Measurements from ENCODE around the gene KIAA1549.

The KIAA1549 gene

GRCh38 chr7:138869353-138869752 is 111.8 kb downstream of the KIAA1549 start:
- TF ChIP-seq, protein P1, sequence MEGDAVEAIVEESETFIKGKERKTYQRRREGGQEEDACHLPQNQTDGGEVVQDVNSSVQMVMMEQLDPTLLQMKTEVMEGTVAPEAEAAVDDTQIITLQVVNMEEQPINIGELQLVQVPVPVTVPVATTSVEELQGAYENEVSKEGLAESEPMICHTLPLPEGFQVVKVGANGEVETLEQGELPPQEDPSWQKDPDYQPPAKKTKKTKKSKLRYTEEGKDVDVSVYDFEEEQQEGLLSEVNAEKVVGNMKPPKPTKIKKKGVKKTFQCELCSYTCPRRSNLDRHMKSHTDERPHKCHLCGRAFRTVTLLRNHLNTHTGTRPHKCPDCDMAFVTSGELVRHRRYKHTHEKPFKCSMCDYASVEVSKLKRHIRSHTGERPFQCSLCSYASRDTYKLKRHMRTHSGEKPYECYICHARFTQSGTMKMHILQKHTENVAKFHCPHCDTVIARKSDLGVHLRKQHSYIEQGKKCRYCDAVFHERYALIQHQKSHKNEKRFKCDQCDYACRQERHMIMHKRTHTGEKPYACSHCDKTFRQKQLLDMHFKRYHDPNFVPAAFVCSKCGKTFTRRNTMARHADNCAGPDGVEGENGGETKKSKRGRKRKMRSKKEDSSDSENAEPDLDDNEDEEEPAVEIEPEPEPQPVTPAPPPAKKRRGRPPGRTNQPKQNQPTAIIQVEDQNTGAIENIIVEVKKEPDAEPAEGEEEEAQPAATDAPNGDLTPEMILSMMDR (IDR thresholded peaks at IDR 0.05; ENCODE audit: insufficient read depth, low read length, missing control alignments) = no peak
- CTCF ChIA-PET = no interaction called here
- POLR2A ChIA-PET = no interaction called here
- DNase-seq (ENCODE audit: low read depth, low spot score) = no peak
- H3K4me3 ChIP-seq (ENCODE audit: low read depth, low read length) = no peak overlapping the region

DNA sequence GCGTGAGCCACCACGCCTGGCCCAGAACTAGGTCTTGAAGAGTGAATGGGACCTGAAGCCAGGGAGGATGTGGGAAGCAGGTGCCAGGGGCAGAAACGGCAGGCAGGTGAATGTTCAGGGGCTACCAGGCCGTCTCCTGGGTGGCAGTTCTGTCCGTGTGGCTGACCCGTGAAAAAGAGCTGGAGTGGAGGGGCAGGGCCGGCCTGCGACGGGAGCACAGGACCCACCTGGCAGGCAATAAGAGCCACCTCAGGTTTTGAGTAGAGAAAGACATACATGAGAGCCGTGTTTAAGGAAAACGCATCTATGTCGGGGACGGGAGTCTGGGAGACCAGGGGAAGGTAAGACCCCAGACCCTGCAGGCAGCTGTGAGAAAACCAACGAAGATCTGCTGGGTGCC is 112.5 kb downstream of the KIAA1549 start:
- ChIA-PET CTCF (interaction anchor here (0.9 kb wide), 1 partner anchor 18 kb away, joined by 3 read pairs; no protein-coding TSS in a partner anchor), POLR2A (no interaction called here)
- TF ChIP-seq, protein P1 (IDR thresholded peaks at IDR 0.05; ENCODE audit: insufficient read depth, low read length, missing control alignments) = no peak
- no peak for DNase-seq (ENCODE audit: low read depth, low spot score)
- no peak overlapping the region for H3K4me3 ChIP-seq (ENCODE audit: low read depth, low read length)

- no peak for DNase-seq (ENCODE audit: low read depth, low spot score)
- CTCF ChIA-PET = interaction anchor here (0.9 kb wide), 1 partner anchor 19 kb away, joined by 3 read pairs; no protein-coding TSS in a partner anchor
- no peak overlapping the region for H3K4me3 ChIP-seq (ENCODE audit: low read depth, low read length)
- POLR2A ChIA-PET = no interaction called here
- TF ChIP-seq, protein P1 (IDR thresholded peaks at IDR 0.05; ENCODE audit: insufficient read depth, low read length, missing control alignments) = no peak
Measured at GRCh38 chr7:138867744-138868143, 113.4 kb downstream of the KIAA1549 start.

DNA sequence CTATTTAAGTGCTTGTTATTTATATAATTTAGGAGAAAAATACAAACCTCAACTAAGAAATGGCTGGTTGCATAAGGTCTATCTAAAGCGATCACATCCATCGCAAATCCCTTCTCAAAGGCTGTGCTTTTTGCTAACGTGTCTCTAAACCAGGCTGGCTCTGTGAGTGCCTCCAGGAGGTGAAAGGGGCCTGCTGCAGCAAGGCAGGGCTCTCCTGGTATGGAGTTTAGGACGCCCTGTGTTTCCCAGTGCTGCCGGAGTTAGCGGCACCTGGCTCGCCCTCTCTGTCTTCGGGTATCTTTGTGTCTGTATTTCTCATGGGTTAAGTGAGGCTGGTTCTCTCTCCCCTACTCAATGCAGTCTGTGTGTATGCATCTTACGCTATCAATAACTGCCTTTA is 114.8 kb downstream of the KIAA1549 start:
- CTCF ChIA-PET = interaction anchor here (1.2 kb wide), 1 partner anchor 20 kb away, joined by 4 read pairs; no protein-coding TSS in a partner anchor
- H3K4me3 ChIP-seq (ENCODE audit: low read depth, low read length) = no peak overlapping the region
- DNase-seq (ENCODE audit: low read depth, low spot score) = no peak
- TF ChIP-seq, protein P1 (IDR thresholded peaks at IDR 0.05; ENCODE audit: insufficient read depth, low read length, missing control alignments) = no peak
- POLR2A ChIA-PET = no interaction called here

DNA sequence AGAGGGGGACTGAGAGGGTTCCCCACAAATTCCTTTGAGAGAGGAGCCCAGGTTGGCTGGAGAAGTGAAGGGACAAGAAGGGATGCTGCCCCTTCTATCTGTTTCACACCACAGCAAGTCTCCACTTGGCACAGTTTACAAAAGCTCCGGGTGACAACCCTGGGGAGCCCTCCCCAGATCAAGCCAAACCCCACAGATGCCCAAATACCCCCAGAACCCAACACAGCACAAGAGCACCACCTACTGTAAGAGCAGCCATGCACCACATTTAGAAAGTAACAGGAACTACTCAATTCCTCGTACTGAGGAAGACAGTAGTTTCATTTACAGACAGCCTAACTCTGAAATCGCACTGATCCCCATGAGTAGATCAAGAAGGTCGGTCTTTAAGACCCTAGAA is 115.3 kb downstream of the KIAA1549 start:
- CTCF ChIA-PET = interaction anchor here (0.9 to 1.2 kb wide), 2 partner anchors 11 to 21 kb away, joined by 3 to 4 read pairs; no protein-coding TSS in a partner anchor
- H3K4me3 ChIP-seq (ENCODE audit: low read depth, low read length) = no peak overlapping the region
- POLR2A ChIA-PET = no interaction called here
- no peak for DNase-seq (ENCODE audit: low read depth, low spot score)
- TF ChIP-seq, protein P1 (IDR thresholded peaks at IDR 0.05; ENCODE audit: insufficient read depth, low read length, missing control alignments) = no peak

- CTCF ChIA-PET = interaction anchor here (1.4 kb wide), 1 partner anchor 22 kb away, joined by 5 read pairs; no protein-coding TSS in a partner anchor
- peak; percentile 44 for DNase-seq (ENCODE audit: low read depth, low spot score)
- POLR2A ChIA-PET = no interaction called here
- TF ChIP-seq, protein P1 (IDR thresholded peaks at IDR 0.05; ENCODE audit: insufficient read depth, low read length, missing control alignments) = no peak
- H3K4me3 ChIP-seq (ENCODE audit: low read depth, low read length) = no peak overlapping the region
Measured at GRCh38 chr7:138864667-138865066, 116.5 kb downstream of the KIAA1549 start.
